ENCODE measurements around the gene C18orf32. TPM values are rescaled to one million over a fixed set of nuclear protein-coding genes. Genes with fewer than 3 reads are reported as not detected.

Gene C18orf32
- total RNA-seq, result 33.2 and 42.6 TPM in 2 replicates

GRCh38 chr18:49486953-49487710 lies at the start of gene C18orf32:
TSS of gene C18orf32 (minus strand) at chr18:49487234. CDS start at chr18:49483748, 3,486 bp downstream.

GRCh38 chr18:49491857-49492693 lies 5.0 kb upstream of the C18orf32 start, which contains the start of gene RPL17:
TSS of gene RPL17 (minus strand) at chr18:49492465.

Other genes starting within 250 kb of the C18orf32 start
- gene DYM, start 26.6 kb downstream of the C18orf32 start, total RNA-seq, result 44.2 and 57.2 TPM in 2 replicates
- 2,212 and 2,292 TPM in 2 replicates for gene RPL17, start 5.2 kb upstream of the C18orf32 start, total RNA-seq
- gene LIPG, start 74.8 kb upstream of the C18orf32 start, total RNA-seq, result 32.9 and 50.4 TPM in 2 replicates